A549 (cell line): ENCODE data around the gene CD96. TPM values are rescaled to one million over a fixed set of nuclear protein-coding genes. Genes with fewer than 3 reads are reported as not detected.

ENCODE experiments used
- ATAC-seq, 2 experiments: fragments of 200-7000 bp in 1 of 2; fragments of >200 bp in 1 of 2; cut with Nextera tagmentation in 1 of 2; cut with Tn5 transposase in 1 of 2; 3 replicates each; pipeline versions ENCODE4 v1.8.0 to v1.9.1; 2018 to 2020; ENCODE audit warnings: mild to moderate bottlenecking in 1 of 2, moderate library complexity in 1 of 2
- CTCF ChIA-PET: fragments of 300-600 bp; sonication (Branson Sonifier 250); formaldehyde crosslinking; extraction: SDS; loops from one replicate; lab custom pipeline; 2021; ENCODE audit warnings: antibody characterized with exemption, inconsistent platforms; lab: Yijun Ruan, JAX
- POLR2A ChIA-PET: fragments of 350-600 bp; formaldehyde crosslinking; extraction: SDS; loops from one replicate; lab custom pipeline; 2021; ENCODE audit warnings: antibody characterized with exemption, inconsistent platforms; lab: Yijun Ruan, JAX
- DNase-seq, 2 experiments: peaks; one replicate each; pipeline versions ENCODE4 v3.0.0 to v3.0.0-alpha.2; 2011 to 2016; ENCODE audit warnings: low read depth in 1 of 2, low spot score in 1 of 2
- FAIRE-seq: peaks from 2 replicates; lab custom pipeline; 2011; peaks lifted over from hg19 to GRCh38; lab: Jason Lieb, UNC
- H3K27ac ChIP-seq, 2 experiments: fragments of >200 bp; sonication (Bioruptor Twin); formaldehyde crosslinking; 3 replicates each; pipeline ENCODE4 v1.5.1; 2016 to 2017
- H3K4me1 ChIP-seq: fragments of >200 bp; sonication (Bioruptor Twin); formaldehyde crosslinking; 3 replicates; pipeline ENCODE4 v1.6.1; 2016
- H3K4me2 ChIP-seq: fragments of >200 bp; sonication (Bioruptor Twin); formaldehyde crosslinking; 3 replicates; pipeline ENCODE4 v1.6.1; 2016
- H3K4me3 ChIP-seq: fragments of >200 bp; sonication (Bioruptor Twin); formaldehyde crosslinking; 3 replicates; pipeline ENCODE4 v1.5.1; 2016
- H3K9me3 ChIP-seq: fragments of >200 bp; sonication (Bioruptor Twin); formaldehyde crosslinking; 3 replicates; pipeline ENCODE4 v1.6.1; 2016
- CBX8 ChIP-seq: fragments of 200-600 bp; sonication (generic); IDR thresholded peaks from 2 replicates; pipeline ENCODE4 v1.6.1; 2016
- CTCF ChIP-seq: fragments of >200 bp; sonication (Bioruptor Twin); formaldehyde crosslinking; IDR thresholded peaks from 3 replicates; pipeline ENCODE4 v1.5.1; 2016
- FOSB ChIP-seq: fragments of 250-450 bp; sonication (Bioruptor Pico); IDR thresholded peaks from 2 replicates; pipeline ENCODE4 v1.5.0; 2020; ENCODE audit warnings: mild to moderate bottlenecking, moderate library complexity
- FOSL2 ChIP-seq, 2 experiments: fragments of 450-650 bp in 1 of 2; fragments of >200 bp in 1 of 2; sonication (Bioruptor Twin) in 1 of 2; formaldehyde crosslinking; IDR thresholded peaks; 2 replicates each; pipeline versions ENCODE4 v1.5.0 to v1.6.1; 2016 to 2020; ENCODE audit warnings: mild to moderate bottlenecking in 1 of 2, moderate library complexity in 1 of 2
- GATA3 ChIP-seq: IDR thresholded peaks from 2 replicates; pipeline ENCODE4 v1.6.1; 2012; ENCODE audit warnings: borderline replicate concordance
- HEYL ChIP-seq: fragments of 250-450 bp; sonication (Bioruptor Pico); IDR thresholded peaks from 2 replicates; pipeline ENCODE4 v1.8.0; 2021; ENCODE audit warnings: mild to moderate bottlenecking, moderate library complexity
- JUN ChIP-seq, 2 experiments: fragments of >200 bp; sonication (Bioruptor Twin); formaldehyde crosslinking; IDR thresholded peaks; 2 replicates in 1 of 2; 3 replicates in 1 of 2; pipeline ENCODE4 v1.6.1; 2016 to 2017
- KDM1A ChIP-seq: fragments of 200-600 bp; sonication (generic); IDR thresholded peaks from 2 replicates; pipeline ENCODE4 v1.6.1; 2016; ENCODE audit warnings: low read depth, mild to moderate bottlenecking
- MAZ ChIP-seq: fragments of 150-350 bp; IDR thresholded peaks from 2 replicates; pipeline ENCODE4 v1.6.1; 2014; ENCODE audit warnings: antibody characterized with exemption, low read depth, low read length, borderline replicate concordance
- NFE2L2 ChIP-seq: fragments of 150-350 bp; conservative IDR thresholded peaks from 2 replicates; pipeline ENCODE4 v1.6.1; 2014; ENCODE audit warnings: low read length
- NPAS2 ChIP-seq: fragments of 250-450 bp; sonication (Bioruptor Pico); IDR thresholded peaks from 2 replicates; pipeline ENCODE4 v1.8.0; 2022; ENCODE audit warnings: mild to moderate bottlenecking, moderate library complexity, borderline replicate concordance
- PBX3 ChIP-seq: IDR thresholded peaks from 2 replicates; pipeline ENCODE4 v1.6.1; 2012
- RAD21 ChIP-seq, 2 experiments: fragments of >200 bp in 1 of 2; sonication (Bioruptor Twin) in 1 of 2; formaldehyde crosslinking in 1 of 2; IDR thresholded peaks in 1 of 2; conservative IDR thresholded peaks in 1 of 2; 2 replicates in 1 of 2; 3 replicates in 1 of 2; pipeline ENCODE4 v1.6.1; 2012 to 2018; ENCODE audit warnings: inconsistent platforms in 1 of 2
- RFX5 ChIP-seq: fragments of 450-650 bp; IDR thresholded peaks from 2 replicates; pipeline ENCODE4 v1.7.1; 2014; ENCODE audit warnings: antibody characterized with exemption, mild to moderate bottlenecking, moderate library complexity
- SREBF2 ChIP-seq: fragments of 450-650 bp; IDR thresholded peaks from 2 replicates; pipeline ENCODE4 v1.6.1; 2014; ENCODE audit warnings: mild to moderate bottlenecking, moderate library complexity
- TP53 ChIP-seq: fragments of 250-450 bp; sonication (Bioruptor Pico); IDR thresholded peaks from 2 replicates; pipeline ENCODE4 v1.5.0; 2021; ENCODE audit warnings: mild to moderate bottlenecking, moderate library complexity
- WGBS: methylation state at CpG from one replicate; pipeline ENCODE4 v1.1.6; 2017; ENCODE audit errors: missing lambda C conversion rate; 5-methylcytosine and 5-hydroxymethylcytosine counted together
- polyA plus RNA-seq, 4 experiments: library from polyadenylated mRNA; depleted of rRNA in 3 of 4; stranded (reverse); fragments of >200 nt; fragmentation: RNase III in 1 of 4; extraction: RNeasy Plus Mini Kit Qiagen cat#74134 plus additional on column Dnase treatment in 1 of 4; gene quantifications; 2 replicates in 3 of 4; 3 replicates in 1 of 4; pipeline ENCODE4 v1.2.3, GENCODE V29; 2011 to 2017
- TF ChIP-seq, protein P1 (sequence below): fragments of 450-650 bp; IDR thresholded peaks from 2 replicates; pipeline ENCODE4 v1.6.1; 2014; ENCODE audit warnings: antibody characterized with exemption
- TF ChIP-seq, protein P2 (sequence below): fragments of >200 bp; sonication (Bioruptor Twin); formaldehyde crosslinking; IDR thresholded peaks from 2 replicates; pipeline ENCODE4 v1.6.1; 2016

CD96 gene
- polyA plus RNA-seq, 2 of the 4 experiments (the other 2 are of a cell fraction) = not detected

DNA sequence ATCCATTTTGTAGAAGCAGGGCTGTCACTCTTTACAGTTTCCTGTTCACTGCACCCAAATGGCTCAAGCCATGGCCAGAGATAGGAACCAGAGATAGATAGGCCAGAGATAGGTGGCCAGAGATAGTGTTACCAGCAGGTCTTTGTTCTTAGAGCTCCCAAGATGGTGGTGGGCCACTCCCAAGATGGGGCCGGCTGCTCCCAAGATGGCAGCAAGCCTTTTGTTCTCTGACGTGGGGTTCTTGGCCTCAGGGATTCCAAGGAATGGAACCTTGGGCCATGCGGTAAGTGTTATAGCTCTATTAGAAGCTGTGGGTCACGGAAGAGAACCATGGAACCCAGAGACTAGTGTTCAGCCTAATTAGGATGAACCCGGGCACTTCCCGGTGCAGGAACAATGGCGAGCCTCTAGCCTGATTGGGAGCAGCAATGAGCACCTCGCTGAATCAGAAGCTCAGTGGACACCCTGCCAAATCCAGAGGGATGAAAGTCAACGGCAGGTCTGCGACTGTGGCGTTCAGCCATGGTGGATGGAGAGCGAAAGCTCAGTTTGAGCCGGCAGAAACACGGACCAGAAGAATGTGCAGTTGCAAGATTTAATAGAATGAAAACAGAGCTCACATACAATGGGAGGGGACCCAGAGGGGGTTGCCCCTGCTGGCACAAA is 45.0 kb upstream of the CD96 start:
- FAIRE-seq (no peak), ATAC-seq (no peak), DNase-seq (no peak)
- Histone ChIP-seq H3K4me3 (no peak overlapping the region), H3K4me2 (no peak overlapping the region), H3K27ac (no peak overlapping the region), H3K4me1 (no peaks in the 10 kb centered on the region), H3K9me3 (no peaks in the 10 kb centered on the region)
- ChIA-PET CTCF (no interaction called here), POLR2A (no interaction called here)
- no peak for TF ChIP-seq CTCF
- 80% methylated on average over 14 of the region's 14 CpGs for WGBS

DNA sequence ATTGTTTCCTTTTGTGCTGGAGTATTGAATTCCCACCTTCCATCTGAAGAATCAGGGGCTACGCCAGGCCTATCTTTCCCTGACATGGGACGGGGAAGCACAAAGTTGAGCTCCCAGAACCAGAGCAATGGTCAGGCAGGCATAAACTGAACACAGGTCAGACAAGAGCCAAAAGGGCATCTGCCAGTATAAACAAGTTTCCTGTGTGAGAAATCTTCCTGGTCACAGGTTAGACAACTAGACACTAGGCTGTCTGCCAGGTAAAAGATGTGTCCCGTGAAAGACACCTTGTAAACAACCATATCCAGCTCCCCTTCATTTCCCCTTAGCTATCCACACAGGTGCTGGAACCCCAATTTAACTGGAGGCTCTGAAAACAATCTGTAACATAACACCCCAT is 44.0 kb upstream of the CD96 start:
- H3K4me3 ChIP-seq = no peak overlapping the region
- no peaks in the 10 kb centered on the region for H3K4me1 ChIP-seq
- TF ChIP-seq GATA3 (no peak), MAZ (no peak), NFE2L2 (no peak), RFX5 (no peak), JUN (IDR thresholded peaks at IDR 0.05) (no peak), NPAS2 (CRISPR knock-in tag) (no peak), FOSL2 (IDR thresholded peaks at IDR 0.05) (no peak), FOSL2 (CRISPR knock-in tag; IDR thresholded peaks at IDR 0.05) (no peak), TP53 (CRISPR knock-in tag) (no peak), CTCF (no peak), FOSB (CRISPR knock-in tag) (no peak), SREBF2 (no peak), HEYL (CRISPR knock-in tag) (no peak), KDM1A (no peak), PBX3 (no peak), RAD21 (conservative IDR thresholded peaks at IDR 0.05 in 1 of 2, IDR thresholded peaks at IDR 0.05 in 1 of 2) (no peak), CBX8 (no peak)
- TF ChIP-seq, protein P1, sequence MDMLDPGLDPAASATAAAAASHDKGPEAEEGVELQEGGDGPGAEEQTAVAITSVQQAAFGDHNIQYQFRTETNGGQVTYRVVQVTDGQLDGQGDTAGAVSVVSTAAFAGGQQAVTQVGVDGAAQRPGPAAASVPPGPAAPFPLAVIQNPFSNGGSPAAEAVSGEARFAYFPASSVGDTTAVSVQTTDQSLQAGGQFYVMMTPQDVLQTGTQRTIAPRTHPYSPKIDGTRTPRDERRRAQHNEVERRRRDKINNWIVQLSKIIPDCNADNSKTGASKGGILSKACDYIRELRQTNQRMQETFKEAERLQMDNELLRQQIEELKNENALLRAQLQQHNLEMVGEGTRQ = no peak
- TF ChIP-seq, protein P2, sequence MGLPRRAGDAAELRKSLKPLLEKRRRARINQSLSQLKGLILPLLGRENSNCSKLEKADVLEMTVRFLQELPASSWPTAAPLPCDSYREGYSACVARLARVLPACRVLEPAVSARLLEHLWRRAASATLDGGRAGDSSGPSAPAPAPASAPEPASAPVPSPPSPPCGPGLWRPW = no peak
- WGBS = 74% methylated on average over 3 of the region's 3 CpGs
- DNase-seq (no peak), FAIRE-seq (no peak), ATAC-seq (no peak)
- H3K27ac ChIP-seq = no peak overlapping the region
- no peak overlapping the region for H3K4me2 ChIP-seq
- no peaks in the 10 kb centered on the region for H3K9me3 ChIP-seq
- ChIA-PET POLR2A (no interaction called here), CTCF (no interaction called here)
